Hepatocyte (in vitro differentiated cells): ENCODE measurements around the gene LRP3.

Source experiments
- EZH2phosphoT487 ChIP-seq: fragments of 200-600 bp; sonication (generic); IDR thresholded peaks from one replicate; pipeline ENCODE4 v1.6.1; 2018; ENCODE audit warnings: antibody characterized with exemption, mild to moderate bottlenecking, low read depth, moderate library complexity; ENCODE audit not compliant: unreplicated experiment, severe bottlenecking
- TF ChIP-seq, protein P1 (sequence below): fragments of 200-600 bp; sonication (generic); IDR thresholded peaks from 2 replicates; pipeline ENCODE4 v1.5.1; 2016; ENCODE audit warnings: antibody characterized with exemption, mild to moderate bottlenecking; ENCODE audit not compliant: poor library complexity

DNA sequence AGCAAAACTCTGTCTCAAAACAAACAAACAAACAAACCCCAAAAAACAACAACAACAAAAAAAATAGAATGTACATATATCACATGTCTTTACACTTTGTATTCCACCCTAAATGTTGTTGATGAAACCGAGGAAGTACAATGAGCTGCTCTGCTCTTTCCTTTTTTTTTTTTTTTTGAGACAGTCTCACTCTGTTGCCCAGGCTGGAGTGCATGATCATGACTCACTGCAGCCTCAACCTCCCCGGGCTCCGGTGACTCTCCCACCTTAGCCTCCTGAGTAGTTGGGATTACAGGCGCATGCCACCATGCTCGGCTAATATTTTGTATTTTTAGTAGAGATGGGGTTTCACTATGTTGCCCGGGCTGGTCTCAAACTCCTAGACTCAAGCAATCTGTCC lies 30.6 kb upstream of the LRP3 start:
- TF ChIP-seq EZH2phosphoT487 = no peak
- TF ChIP-seq, protein P1, sequence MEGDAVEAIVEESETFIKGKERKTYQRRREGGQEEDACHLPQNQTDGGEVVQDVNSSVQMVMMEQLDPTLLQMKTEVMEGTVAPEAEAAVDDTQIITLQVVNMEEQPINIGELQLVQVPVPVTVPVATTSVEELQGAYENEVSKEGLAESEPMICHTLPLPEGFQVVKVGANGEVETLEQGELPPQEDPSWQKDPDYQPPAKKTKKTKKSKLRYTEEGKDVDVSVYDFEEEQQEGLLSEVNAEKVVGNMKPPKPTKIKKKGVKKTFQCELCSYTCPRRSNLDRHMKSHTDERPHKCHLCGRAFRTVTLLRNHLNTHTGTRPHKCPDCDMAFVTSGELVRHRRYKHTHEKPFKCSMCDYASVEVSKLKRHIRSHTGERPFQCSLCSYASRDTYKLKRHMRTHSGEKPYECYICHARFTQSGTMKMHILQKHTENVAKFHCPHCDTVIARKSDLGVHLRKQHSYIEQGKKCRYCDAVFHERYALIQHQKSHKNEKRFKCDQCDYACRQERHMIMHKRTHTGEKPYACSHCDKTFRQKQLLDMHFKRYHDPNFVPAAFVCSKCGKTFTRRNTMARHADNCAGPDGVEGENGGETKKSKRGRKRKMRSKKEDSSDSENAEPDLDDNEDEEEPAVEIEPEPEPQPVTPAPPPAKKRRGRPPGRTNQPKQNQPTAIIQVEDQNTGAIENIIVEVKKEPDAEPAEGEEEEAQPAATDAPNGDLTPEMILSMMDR = no peak
